Activated T-cell treated with anti-CD3 and anti-CD28 coated beads for 1 hour (primary cell): ENCODE results near the gene KCNC2.

Source experiments
- DNase-seq: peaks from one replicate; pipeline ENCODE4 v3.0.0-alpha.2; 2020; ENCODE audit warnings: low read depth

Gene KCNC2

DNA sequence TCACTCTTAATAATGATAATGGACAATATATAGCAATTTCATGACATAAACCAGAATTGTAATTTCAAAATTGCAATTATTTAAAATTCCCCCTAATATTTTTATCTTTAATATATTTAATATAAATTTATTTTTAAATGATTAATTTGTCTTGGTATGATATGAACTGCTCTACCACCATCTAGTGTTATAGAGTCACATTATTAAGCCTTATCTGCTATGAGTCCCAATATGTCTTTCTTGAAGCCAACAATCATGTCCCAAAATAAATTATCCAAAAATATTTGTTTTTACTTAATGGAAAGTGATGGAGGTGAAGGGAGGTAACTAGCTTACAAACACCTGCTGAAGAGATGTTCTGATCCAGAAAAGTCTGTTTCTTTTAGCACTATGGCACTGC lies 151.4 kb downstream of the KCNC2 start:
- DNase-seq: no peak

DNA sequence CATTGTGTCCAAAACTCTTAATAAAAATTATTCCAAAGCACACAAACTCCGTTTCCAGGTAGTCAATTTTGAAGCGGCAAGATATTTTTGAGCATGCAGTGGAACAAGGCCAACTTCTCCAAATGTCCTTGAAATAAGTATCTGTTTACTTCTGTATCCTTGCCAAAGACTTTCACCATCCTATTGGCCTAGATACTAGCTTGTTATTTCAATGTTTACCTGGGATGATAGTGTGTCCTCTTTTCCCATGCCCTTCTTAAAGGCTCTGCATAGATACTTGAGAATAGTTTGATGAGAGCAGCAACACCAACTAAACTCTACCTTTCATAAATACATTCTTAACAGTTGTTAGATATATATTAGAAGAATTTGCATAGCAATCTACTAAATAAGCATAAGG lies 160.9 kb downstream of the KCNC2 start:
- DNase-seq: no peak

DNA sequence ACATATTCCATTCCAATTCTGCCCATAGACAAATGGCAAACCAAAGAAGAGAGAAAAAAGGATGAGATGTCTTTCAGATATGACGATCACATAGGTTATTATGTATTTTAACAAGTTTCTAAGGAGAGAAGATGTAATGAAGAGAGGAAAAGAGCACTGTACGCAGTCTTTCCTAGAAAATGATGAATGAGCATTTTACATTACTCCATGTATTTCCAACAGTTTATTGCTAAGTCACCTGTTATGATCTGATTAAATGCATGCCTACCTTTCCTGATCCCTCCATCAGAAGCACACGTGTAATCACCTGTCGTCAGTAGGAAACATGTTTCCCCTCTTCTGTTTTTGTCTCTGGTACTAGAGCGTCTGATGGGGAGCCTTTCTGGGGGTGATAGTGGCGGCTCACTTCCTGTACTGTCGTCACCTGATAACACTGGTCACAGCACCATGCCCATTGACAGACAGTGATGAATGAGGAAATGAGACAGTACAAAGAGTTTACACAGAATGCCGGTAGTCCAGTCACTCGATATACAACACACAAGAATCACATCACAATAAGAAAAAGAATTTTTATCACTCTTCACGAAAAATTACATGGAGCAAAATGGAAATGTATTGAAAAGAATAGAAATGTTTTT lies 161.6 kb downstream of the KCNC2 start:
- DNase-seq: no peak

DNA sequence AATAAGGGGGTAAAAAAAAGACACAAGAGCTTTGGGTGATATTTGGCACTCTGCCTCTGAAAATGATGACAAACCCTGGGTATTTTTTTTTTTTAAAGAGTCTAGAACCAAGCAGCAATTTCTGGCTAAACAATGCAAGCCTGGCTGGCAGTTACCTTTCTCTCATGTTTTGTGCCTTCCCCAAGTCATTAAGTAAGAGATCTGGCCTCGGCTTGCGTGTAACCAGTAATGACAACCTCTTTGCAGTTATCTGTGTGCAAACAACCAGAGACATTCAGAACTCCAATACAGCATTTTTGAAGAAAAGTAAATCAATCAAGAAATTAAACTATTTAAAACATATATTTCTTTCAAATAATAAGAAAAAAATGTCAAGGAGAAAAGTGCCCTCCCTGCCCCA lies 167.5 kb downstream of the KCNC2 start:
- no peak for DNase-seq

DNA sequence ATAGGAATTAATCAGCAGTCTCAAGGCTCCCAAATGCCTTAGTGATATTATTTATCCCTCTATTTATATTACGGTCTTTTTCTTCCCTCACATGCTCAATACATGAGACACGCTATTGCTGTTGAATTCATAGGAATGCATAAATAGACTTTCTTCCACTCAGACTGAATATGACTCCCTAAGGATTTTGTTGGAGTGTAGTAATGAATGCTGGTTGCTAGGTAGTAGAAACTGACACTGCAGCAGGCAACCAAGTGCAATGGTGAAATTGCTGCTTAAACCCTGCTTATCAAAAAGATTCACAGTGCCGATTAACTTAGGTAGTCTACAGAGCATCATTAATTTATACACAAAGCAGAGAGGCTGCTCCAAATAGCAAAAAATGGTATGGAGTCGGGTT lies 168.2 kb downstream of the KCNC2 start:
- DNase-seq: no peak

DNA sequence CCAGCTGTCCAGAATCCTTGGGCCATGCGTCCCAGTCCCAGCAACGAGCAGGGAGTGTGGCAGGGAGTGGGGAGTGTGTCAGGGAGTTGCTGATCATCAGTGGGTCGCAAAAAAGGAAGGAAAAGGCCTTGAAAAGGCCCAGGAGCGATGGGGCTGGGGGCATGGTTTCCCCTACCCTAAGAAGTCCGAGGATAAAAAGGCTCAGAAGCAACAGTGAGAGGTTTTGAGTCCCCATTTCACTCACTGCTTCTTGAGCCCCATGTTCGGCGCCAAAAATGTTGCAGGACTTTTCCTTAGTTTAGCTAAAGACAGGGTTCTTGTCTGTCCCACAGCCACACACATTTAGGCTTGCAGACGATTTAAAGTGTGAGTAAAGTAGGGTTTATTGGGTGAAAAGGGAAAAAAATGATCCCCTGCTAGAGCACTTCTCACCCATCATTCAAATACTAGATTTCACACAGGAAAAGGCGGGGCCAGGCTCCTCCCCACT lies 189.5 kb downstream of the KCNC2 start:
- no peak for DNase-seq

DNA sequence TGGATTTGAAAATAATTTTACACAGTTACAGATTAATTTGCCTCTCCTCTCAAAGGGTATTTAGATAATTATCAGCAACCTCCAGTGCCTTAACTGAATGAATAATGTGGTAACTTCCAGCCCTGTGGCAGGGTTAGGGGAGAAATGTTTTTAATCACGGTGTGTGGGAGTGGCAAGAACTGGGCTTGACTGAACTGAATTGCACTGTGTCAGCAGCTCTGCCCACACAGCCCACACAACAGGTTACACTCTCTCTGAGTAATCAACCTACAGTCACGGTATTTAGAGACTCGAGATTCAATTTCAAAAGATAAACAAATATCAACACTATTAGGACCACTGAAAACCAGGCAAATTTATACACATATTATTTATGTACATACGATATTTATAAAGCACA lies 198.5 kb downstream of the KCNC2 start:
- DNase-seq: no peak

DNA sequence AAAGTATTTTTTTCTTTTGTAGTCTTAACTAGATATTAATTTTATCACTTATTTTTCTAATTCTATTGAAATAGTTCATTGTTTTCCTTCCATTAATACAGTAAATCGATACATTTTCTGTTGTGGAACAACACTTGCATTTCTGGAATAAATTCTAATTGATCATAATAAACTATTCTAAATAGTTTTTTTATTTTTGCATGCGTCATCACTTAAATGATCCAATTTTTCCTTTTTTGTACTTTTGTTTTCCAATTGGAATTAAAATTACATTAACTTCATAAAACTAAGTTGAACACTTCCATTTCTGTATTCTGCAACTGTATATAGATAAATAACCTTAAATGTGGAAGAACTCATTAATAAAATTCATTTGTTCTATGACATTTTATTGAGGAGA lies 202.5 kb downstream of the KCNC2 start:
- no peak for DNase-seq

DNA sequence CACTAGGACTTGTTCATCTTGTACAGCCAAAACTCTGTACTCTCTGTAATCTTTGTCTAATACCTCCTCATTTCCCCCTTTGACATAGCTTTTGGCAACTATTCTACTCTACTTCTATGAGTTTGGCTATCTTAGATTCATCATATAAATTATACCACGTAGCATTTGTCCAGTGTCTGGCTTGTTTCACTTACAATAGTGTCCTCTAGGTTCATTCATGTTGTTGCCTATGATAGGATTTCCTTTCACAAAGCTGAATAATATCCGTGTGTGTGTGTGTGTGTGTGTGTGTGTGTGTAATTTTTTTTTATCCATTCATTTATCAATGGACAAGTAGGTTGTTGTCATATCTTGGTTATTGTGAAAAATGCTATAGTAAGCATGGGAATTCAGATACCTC lies 209.5 kb downstream of the KCNC2 start:
- no peak for DNase-seq

DNA sequence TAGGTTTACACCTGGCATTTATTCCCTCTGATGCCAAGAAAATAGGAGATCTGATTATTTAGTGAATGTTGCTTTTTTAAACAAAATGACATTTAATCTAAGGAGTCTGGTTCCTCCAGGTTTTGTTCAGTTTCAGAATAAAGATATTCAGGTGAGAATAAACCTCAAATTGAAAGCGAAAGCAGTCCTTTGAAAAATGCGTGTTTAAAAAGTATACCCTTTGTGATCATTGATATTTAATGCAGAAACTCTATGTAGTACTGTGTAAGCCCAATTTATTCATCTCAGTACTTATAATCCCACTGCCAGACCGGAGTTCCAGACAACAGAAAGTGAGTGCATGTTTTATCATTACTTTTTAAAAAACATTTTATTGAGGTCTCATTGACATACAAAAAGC lies 210.2 kb downstream of the KCNC2 start:
- DNase-seq: no peak
